HG03135 (cell line): ENCODE measurements around the gene HOGA1.

ENCODE experiments used
- ATAC-seq: cut with Tn5 transposase; IDR thresholded peaks from one replicate; pipeline ENCODE4 v1.9.1; 2021; ENCODE audit warnings: mild to moderate bottlenecking, moderate library complexity; ENCODE audit not compliant: unreplicated experiment

HOGA1 gene

GRCh38 chr10:97584060-97584797, at the start of gene HOGA1:
Gene HOGA1 (plus strand): TSS chr10:97584389. CDS start chr10:97584704, 315 bp downstream.
- peak; percentile 65 for ATAC-seq

- no peak for ATAC-seq
Observed at GRCh38 chr10:97534746-97535367, 49.3 kb upstream of the HOGA1 start.

- ATAC-seq, result no peak
Observed at GRCh38 chr10:97537186-97537869, 46.9 kb upstream of the HOGA1 start.

GRCh38 chr10:97538411-97538810, 45.8 kb upstream of the HOGA1 start:
- ATAC-seq, result no peak

GRCh38 chr10:97538839-97539238, 45.4 kb upstream of the HOGA1 start:
- no peak for ATAC-seq

GRCh38 chr10:97539523-97540200, 44.5 kb upstream of the HOGA1 start:
- no peak for ATAC-seq

GRCh38 chr10:97540669-97541500, 43.3 kb upstream of the HOGA1 start:
- no peak for ATAC-seq

GRCh38 chr10:97542169-97543024, 41.8 kb upstream of the HOGA1 start:
- ATAC-seq, result no peak

GRCh38 chr10:97543025-97543546, 41.1 kb upstream of the HOGA1 start:
- ATAC-seq, result no peak

GRCh38 chr10:97546456-97547270, 37.5 kb upstream of the HOGA1 start:
- ATAC-seq, result no peak

- ATAC-seq, result no peak
Observed at GRCh38 chr10:97547271-97547600, 37.0 kb upstream of the HOGA1 start.

- no peak for ATAC-seq
Observed at GRCh38 chr10:97547962-97548361, 36.2 kb upstream of the HOGA1 start.

GRCh38 chr10:97548828-97549455, 35.2 kb upstream of the HOGA1 start:
- no peak for ATAC-seq

GRCh38 chr10:97549587-97550322, 34.4 kb upstream of the HOGA1 start:
- no peak for ATAC-seq

- ATAC-seq, result no peak
Observed at GRCh38 chr10:97550336-97551149, 33.6 kb upstream of the HOGA1 start.

- no peak for ATAC-seq
Observed at GRCh38 chr10:97551271-97551670, 32.9 kb upstream of the HOGA1 start.

GRCh38 chr10:97553575-97554031, 30.6 kb upstream of the HOGA1 start:
- ATAC-seq, result no peak
